HTR-8/SVneo (cell line): ENCODE measurements around the gene ATG14.
"Not testable (repeated sequence)": the region's sequence is repeated elsewhere in the genome, so short reads cannot be mapped to it uniquely, and the experiment has no call there.

Source experiments
- DNase-seq: peaks from one replicate; pipeline ENCODE4 v3.0.0; 2011; ENCODE audit warnings: low spot score, mixed read lengths; ENCODE audit not compliant: insufficient read length
- FAIRE-seq: peaks from 2 replicates; lab custom pipeline; 2011; peaks lifted over from hg19 to GRCh38; lab: Jason Lieb, UNC

The ATG14 gene

DNA sequence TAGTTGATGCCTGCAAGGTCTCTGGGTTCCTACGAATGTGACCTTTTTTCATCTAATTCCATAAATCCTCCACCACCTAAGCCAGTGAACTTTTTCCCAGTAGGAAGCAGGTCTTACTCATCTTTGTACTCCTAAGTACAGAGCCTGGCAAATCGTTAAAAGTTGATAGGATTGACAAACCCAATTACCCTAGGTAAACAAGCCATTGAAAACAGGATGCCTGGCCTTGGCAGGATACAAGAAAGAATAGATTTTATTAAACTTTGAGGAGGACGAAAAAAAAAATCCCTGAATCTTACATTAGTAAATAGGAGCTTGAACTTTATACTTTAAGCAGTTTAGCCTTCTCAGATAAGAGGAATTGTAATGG is 23.2 kb upstream of the ATG14 start:
- DNase-seq: no peak
- FAIRE-seq: no peak

DNA sequence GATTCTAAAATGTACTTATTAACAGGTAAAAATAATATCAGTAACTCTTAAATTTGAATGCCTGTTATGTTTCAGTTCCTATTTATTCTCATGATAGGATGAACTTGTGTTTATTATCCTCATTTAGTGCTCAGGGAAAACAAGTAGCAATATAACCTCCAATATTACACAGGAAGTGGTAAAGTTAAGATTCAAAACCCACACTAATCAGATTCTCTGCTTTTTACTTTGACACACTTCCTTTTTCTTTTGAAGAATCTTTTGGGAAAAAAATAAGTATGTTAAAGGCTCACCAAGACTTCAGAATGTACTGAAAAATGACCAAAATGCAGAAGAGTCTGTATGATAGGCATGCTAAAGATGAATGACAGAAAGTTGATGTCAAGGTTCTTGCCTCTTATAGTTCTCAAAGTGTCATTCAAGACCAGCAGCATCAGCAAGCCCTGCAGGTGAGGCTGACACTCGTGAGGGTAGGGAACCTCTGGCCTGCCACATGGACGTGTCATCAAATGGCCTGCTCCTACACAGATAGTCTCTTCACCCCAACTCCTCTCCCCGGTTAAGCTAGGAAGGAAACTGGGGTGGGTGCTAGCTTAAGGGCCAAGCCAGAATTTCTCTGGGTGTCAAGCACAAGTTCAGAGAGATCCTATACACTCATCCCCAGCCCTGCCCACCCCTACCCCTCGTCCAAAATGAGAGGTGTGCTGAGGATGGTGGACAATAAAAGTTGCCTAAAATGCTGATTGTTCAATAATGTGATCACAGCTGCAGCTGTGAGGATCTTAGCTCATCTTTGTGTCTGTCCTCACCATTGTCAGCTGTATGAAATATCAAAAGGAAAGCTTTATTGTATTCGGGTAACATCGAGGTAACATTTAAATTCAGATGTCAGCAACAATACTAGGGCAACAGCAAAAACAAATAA is 22.5 kb upstream of the ATG14 start:
- FAIRE-seq (peak; percentile 82), DNase-seq (no peak)

DNA sequence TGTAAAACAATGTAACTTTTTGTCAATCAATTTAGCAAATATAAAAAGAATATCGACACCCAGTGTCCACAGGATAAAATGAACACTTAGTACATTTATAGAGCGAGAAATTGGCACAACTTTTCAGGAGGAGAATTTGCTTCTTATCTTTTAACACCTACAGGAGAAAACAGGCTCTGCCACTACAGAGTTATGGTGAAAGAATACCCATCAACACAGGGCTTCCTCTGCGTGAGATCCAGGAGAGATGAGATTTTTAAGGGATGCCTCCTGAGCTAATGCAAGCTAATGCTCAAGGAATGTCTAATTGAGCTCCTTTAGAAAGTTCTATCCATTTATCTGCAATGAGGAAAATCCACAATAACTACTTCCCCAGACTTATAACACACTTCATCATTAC is 21.0 kb upstream of the ATG14 start:
- DNase-seq (no peak), FAIRE-seq (no peak)

DNA sequence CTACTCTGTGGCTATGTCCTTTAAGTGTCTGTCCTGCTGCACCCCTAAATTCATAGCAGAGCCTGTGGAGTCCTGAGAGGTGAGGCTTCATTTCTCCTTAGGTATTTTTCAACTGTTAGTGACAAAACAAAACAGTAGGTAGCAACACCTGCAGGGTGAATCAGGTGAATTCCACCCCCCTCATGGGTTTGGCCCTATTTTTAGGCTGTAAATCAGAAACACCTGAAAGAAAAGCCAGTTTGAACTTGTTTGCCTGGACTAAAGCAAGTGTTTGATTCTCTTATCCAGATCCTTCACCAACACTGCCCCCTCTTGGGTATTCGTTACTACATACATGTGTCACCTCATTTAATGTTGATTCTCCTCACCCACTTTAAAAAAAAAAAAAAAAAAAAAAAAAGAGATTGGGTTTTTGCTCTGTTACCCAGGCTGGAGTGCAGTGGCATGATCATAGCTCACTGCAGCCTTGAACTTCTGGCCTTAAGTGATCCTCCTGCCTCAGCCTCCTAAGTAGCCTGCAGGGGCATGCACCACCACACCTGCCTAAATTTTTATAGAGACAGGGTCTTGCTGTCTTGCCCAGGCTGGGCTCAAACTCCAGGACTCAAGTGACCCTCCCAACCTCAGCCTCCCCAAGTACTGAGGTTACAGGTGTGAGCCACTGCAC is 18.5 kb upstream of the ATG14 start:
- DNase-seq: peak; percentile 79
- FAIRE-seq: peak; percentile 80

DNA sequence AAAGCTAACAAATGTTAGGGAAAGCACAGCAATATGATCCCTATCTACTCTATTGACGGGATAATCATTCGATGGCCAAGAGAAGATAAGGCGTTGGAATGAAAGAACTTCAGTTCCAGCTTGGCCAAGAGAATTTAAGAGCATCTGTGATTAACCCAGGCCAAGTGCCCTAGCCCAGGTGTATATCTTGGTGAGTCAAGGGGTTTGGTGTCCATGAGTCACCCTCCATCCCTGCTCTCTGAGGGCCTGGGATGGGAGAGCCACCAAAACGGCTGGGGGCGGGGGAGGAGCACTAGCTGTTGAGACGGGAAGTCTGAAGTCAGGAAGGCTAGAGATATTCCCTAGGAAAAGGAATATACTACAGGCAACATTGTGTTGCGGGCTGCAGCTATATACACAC is 15.8 kb upstream of the ATG14 start:
- FAIRE-seq: peak; percentile 9

DNA sequence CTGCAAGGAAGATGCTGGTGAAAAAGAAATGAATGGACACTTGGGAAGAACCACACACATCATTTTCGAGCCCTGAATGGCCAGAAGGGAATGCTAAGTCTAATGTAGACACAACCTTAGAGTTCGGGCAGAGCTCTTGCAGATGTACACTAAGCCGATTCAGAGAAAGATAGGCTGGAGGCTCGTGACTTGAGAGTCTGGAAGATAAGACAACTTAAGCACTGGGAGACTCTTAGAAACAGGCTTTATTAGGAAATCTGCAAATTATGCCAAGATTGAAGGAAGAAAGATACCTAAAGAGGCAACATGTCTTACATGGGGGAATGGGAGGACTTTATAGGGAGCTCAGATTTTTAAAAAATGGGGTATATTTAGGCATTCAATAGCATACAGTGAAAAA is 15.3 kb upstream of the ATG14 start:
- no peak for DNase-seq

More for the DNA sequence above, 15.8 kb upstream of the ATG14 start:
- DNase-seq: no peak

DNA sequence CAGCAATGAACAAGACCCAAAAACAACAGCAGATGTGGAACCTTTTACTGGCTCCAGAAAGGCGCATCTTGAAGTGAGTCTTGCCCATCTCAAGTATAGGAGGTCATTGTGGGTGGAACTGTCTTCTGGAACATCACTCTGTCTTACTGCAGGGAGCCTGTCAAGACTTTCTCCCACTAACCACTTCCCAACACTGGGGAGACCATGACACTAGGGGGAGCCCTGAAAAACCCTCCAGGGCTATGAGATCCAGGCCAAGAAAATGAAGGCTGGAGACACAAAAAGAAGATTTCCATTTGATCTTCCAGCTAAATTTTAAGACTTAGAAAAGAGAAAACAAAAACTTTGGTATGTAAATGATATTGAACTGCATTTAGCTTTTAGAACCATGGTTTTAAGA is 13.5 kb upstream of the ATG14 start:
- DNase-seq: no peak
- no peak for FAIRE-seq

More for the DNA sequence above, 15.3 kb upstream of the ATG14 start:
- FAIRE-seq: peak; percentile 28

DNA sequence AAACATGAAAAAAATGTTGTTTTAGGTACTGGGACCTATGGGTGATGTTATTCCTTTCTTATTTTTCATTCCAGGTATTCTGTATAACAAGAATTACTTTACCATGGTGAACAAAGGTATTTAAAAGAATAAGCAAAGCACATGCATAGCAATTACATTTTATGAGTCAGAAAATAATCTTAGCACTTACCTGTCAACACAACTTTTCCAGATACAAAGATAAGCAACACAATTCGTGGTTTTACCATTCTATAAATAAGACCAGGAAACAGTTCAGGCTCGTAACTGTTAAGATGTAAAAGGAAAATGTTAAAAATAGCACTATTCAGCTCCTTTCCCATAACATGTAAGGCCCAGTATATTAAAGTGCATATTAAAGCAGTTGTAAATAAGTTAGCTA is 12.3 kb upstream of the ATG14 start:
- FAIRE-seq (no peak), DNase-seq (no peak)

DNA sequence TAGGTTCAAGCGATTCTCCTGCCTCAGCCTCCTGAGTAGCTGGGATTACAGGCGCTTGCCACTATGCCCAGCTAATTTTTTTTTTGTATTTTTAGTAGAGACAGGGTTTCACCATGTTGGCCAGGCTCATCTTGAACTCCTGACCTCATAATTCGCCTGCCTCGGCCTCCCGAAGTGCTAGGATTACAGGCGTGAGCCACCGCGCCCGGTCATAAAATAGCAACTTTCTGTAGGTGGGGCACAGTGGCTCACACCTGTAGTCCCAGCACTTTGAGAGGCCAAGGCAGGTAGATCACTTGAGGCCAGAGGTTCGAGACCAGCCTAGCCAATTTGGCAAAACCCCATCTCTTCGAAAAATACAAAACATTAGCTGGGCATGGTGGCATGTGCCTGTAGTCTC is 10.7 kb upstream of the ATG14 start:
- DNase-seq, FAIRE-seq: not testable (repeated sequence)

DNA sequence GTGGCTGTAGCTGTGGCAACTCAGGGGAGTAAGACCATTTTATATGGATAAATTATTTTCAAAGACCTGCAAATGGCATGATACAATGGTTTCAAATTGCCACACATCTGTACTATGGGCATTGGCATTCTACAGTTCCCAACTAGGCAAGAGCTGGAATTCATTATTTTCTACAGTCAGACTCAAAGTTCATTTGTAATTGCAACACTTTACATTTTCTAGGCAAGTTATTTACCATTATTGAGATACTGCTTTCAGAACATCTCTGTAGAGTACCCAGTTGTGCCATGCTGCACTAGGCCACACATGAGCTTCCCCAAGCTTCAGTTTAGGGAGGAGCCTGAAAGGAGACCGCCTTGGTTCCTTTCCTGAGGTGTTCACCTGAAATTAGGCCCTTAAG is 8.0 kb upstream of the ATG14 start:
- FAIRE-seq (no peak), DNase-seq (peak; percentile 23)

DNA sequence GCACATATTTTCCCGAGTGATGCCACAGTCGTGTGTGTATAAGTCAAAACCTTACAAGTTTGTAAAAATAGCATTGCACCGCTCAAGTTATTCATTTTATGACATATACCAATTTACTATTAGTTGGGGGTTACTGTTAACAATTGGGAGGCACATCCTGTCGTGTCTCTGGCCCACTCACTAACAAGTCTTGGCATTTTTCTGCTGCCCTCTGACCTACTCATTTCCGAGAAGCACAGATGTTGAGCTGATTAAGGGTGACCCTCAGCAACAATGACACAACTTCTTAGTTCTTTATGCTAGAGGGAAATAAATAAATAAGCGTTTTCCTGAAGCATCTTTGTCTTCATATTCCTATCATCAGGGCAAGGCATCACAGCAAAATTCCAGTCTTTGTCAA is 6.8 kb upstream of the ATG14 start:
- FAIRE-seq (peak; percentile 95), DNase-seq (no peak)

DNA sequence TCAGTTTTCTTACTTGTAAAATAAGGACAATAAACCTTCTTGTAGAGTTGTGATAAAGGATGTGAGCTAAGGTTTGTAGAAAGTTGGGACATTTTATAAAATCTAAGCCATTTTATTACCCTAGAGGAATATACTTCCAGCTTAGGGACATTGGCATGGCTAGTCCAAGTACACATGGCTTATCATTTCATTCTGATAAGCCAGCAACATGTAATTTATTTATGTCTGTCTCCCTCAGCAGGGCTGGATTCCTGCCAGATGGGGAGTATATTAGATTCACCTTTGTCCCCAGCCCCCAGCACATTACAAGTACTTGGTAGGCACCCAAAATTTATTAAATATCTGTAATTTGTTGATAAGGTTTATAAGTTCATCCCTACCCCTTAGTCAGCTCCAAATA is 6.3 kb upstream of the ATG14 start:
- FAIRE-seq (no peak), DNase-seq (no peak)

DNA sequence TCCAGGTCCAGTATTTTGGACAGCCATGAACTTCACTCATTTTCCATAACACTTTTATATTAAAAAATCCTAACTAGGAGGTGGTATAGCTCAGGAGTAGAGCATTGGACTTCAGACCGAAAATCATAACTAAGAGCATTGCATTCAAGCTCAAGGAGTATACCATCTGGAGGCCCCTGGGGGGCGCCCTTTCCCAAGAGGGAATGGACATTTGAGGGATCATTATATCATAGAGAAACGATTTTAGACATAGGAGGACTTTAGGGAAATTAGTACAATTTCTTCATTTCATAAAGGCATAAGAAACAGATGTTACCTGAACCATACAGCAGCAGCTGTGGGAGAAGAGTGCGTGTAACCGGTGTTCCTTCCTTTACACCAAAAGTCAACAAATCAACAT is 5.2 kb upstream of the ATG14 start:
- FAIRE-seq (no peak), DNase-seq (no peak)

DNA sequence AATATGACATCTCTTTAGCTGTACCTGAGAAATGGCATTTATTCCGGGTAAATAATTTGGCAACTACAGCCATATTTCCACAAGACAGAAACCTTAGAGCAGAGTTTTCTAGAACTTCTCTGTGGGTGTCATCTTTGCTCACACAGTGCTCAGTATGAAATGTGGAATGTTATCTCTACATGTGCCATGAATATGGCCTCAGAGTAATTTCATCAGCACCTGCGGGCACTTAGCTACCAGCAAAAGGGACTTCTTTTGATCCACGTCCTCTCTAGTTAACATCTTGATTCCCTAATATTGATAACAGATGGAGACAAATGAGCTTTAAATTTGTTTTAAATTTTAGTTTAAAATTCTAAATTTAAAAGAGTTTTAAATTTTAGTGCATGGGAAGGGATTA is 2.9 kb upstream of the ATG14 start:
- no peak for FAIRE-seq
- DNase-seq: no peak

DNA sequence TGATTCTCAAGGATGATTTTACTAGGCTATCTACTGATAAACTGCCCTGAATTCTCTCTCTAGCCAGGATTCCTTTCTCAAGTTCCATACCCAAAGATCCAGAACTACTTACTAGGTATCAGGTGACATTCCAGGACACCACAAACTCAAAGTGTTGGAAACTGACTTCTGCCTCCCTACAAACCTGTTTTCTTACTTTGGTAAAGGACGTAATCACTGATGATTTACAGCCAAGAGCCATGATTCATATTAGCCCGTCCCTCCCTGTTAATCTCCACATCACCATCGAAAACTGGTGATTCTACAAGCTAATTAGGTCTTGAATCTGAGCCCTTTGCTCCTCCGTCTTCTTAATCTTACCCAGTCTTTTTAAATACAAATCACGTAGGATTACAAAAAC is 1.0 kb upstream of the ATG14 start:
- DNase-seq (no peak), FAIRE-seq (peak; percentile 68)

DNA sequence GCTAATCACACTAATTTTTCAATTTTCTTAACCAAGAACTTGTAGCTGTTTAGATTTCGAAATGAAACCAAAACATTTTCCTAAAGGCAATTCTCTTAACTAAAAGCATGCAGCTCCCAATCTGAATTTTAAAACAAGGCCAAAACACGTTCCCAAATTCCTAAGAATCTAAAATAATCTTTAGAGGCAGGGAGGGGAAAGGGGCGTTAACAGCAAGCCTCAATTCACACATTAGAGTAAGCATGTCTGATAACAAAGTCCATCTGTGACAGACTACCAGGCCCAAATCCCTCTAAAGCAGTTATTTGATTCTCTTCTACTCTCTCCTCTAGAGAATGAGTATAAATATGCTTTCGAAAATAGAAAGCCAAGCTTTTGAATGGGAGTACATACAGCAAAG is 754 bp downstream of the ATG14 start:
- FAIRE-seq (peak; percentile 54), DNase-seq (no peak)

DNA sequence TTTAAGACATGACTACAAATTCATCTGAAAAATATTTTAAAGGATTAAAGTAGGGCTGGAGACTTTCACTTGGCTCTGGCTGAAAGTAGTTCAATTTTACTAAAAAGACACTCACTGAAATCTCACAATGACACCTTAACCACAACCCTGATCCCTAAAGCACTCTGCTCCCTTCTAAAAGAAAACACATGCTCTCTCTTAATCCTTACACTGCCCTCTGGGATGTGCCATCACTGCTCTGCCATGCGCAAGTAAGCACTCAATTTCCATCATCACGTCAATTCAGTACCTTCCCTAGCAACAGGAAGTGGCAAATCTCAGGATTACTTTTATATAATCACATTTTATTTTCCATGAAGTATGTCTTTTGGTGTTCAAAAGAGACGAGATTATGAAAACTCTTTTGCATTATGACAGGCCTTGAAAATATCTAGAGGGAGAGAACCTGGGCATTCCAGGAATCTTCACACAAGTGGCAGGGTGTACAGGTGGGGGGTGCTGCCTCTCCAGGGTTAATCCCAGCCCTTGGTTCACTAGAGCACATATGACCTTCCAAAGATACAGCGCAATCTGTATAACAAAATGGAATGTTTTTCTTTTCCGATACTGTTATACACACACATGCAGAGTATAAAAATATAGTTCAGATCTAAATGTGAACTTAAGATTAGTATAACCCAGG is 7.3 kb downstream of the ATG14 start:
- no peak for DNase-seq
- peak; percentile 84 for FAIRE-seq

DNA sequence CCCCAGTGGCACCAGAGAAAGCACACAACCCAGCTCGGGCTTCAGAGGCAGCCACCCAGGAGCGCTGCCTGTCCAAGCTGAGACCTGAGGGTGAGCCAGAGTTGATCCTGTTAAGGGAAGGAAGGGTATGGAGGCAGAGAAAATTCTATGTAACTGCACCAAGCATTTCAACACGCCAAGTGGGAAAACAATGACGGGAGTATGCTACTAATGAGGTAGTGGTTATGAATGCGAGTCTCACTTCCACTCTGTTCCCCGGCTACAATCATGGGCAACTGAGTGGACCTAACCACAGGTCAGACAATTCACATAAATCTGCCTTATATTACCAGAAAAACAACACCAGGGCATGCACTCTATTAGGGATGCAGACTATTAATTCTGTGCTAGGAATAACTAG is 9.9 kb downstream of the ATG14 start:
- FAIRE-seq (peak; percentile 85), DNase-seq (no peak)

DNA sequence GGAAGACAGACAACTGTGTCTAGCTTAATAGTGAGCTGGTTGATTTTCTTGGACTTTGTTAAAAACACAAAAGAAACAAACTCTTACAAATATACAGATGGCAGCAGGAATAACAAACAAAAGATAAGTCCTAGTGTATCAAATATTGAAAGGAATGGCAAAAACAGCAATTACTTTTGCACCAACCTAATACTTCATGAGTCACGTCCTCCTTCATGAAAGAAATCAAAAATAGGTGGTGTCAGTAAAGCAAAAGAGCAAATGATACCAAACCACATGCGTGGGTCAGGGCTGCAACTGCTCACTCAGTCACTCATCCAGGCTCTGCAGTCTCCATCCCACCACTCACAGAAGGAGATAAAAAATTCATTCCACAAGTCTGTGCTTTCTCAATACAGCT is 11.8 kb downstream of the ATG14 start:
- DNase-seq: no peak
- no peak for FAIRE-seq

DNA sequence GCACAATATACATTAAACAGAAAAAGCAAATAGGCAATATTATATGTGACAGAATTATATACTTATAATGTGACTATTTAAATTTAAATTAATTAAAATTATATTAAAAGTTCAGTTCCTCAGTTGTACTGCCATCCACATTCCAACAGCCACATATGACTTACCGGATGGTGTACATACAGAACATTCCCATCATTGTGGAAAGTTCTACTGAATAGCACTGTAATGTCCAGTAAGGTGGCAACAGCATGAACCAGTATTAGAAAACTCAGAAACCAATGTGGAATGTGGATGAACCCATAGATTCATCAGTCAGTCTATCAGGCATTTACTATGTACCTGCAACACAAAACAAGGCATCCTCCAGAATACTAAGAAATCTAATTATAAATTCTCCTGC is 12.4 kb downstream of the ATG14 start:
- DNase-seq (no peak), FAIRE-seq (no peak)

DNA sequence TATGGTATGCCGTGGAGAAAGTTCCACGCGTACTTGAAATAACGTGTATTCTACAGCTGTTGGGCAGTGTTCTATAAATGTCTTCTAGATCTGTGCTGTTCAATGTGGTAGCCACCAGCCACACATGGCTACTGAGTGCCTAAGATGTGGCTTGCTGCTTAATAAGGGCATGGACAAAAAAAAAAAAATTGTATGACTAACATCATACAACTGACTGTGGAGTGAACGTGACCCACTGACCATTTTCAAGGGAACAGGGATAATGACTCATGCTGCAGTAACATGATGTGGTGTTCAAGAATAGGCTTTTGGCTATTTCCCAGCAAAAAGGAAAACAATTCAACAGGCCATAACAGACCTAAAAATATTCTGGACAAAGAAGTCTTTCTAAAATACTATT is 13.0 kb downstream of the ATG14 start:
- DNase-seq (peak; percentile 95), FAIRE-seq (peak; percentile 100)
